GM12878 (cell line): Measurements from ENCODE around the gene PDZD7. TPM values are rescaled to one million over a fixed set of nuclear protein-coding genes. Genes with fewer than 3 reads are reported as not detected.
A peak's percentile ranks its signal among the peaks of the same experiment; 100 is the strongest.

ENCODE experiments used
- BACH1 ChIP-seq: fragments of 450-650 bp; IDR thresholded peaks from 2 replicates; pipeline ENCODE4 v1.6.1; 2017; ENCODE audit warnings: mild to moderate bottlenecking, borderline replicate concordance
- DPF2 ChIP-seq: fragments of 450-650 bp; IDR thresholded peaks from 2 replicates; pipeline ENCODE4 v1.6.1; 2017; ENCODE audit warnings: mild to moderate bottlenecking
- EED ChIP-seq: sonication (generic); IDR thresholded peaks from 2 replicates; pipeline ENCODE4 v1.6.1; 2016; ENCODE audit warnings: antibody characterized with exemption, low read depth
- EGR1 ChIP-seq, 2 experiments: IDR thresholded peaks; 1 replicate in 1 of 2; 2 replicates in 1 of 2; pipeline ENCODE4 v1.6.1; 2011 to 2012; ENCODE audit warnings: low read depth in 2 of 2, low read length in 2 of 2, borderline replicate concordance in 1 of 2, mild to moderate bottlenecking in 1 of 2, moderate library complexity in 1 of 2
- EP300 ChIP-seq, 2 experiments: fragments of 150-350 bp in 1 of 2; IDR thresholded peaks; 2 replicates each; pipeline ENCODE4 v1.6.1; 2011 to 2012; ENCODE audit warnings: low read depth in 2 of 2, low read length in 2 of 2, borderline replicate concordance in 1 of 2, improper control_type of control experiment in 1 of 2, inconsistent platforms in 1 of 2; ENCODE audit not compliant: control insufficient read depth in 1 of 2
- ESRRA ChIP-seq: IDR thresholded peaks from 2 replicates; pipeline ENCODE4 v1.6.1; 2012; ENCODE audit warnings: mild to moderate bottlenecking, low read length, improper control_type of control experiment
- GABPA ChIP-seq: IDR thresholded peaks from 2 replicates; pipeline ENCODE4 v1.6.1; 2014; ENCODE audit warnings: antibody characterized with exemption, low read depth, mild to moderate bottlenecking, inconsistent platforms
- KDM1A ChIP-seq: fragments of 200-600 bp; sonication (generic); IDR thresholded peaks from 2 replicates; pipeline ENCODE4 v1.6.1; 2016; ENCODE audit warnings: borderline replicate concordance
- MEF2B ChIP-seq: fragments of 450-650 bp; IDR thresholded peaks from 2 replicates; pipeline ENCODE4 v1.6.1; 2018; ENCODE audit warnings: mild to moderate bottlenecking, moderate library complexity; ENCODE audit not compliant: partially characterized antibody, poor library complexity, severe bottlenecking
- MTA3 ChIP-seq: IDR thresholded peaks from 2 replicates; pipeline ENCODE4 v1.6.1; 2012; ENCODE audit warnings: low read length, inconsistent platforms, borderline replicate concordance
- NFXL1 ChIP-seq: fragments of 450-650 bp; IDR thresholded peaks from 2 replicates; pipeline ENCODE4 v1.6.1; 2017; ENCODE audit warnings: antibody characterized with exemption, mild to moderate bottlenecking, borderline replicate concordance
- NFYA ChIP-seq: IDR thresholded peaks from 2 replicates; pipeline ENCODE4 v1.6.1; 2011; ENCODE audit warnings: low read depth, mild to moderate bottlenecking, low read length, improper control_type of control experiment, borderline replicate concordance
- NFYB ChIP-seq: IDR thresholded peaks from 2 replicates; pipeline ENCODE4 v1.6.1; 2011; ENCODE audit warnings: low read depth, mild to moderate bottlenecking, low read length, improper control_type of control experiment, moderate library complexity; ENCODE audit not compliant: insufficient read depth
- NR2C1 ChIP-seq: fragments of 450-650 bp; IDR thresholded peaks from 2 replicates; pipeline ENCODE4 v1.6.1; 2017; ENCODE audit warnings: antibody characterized with exemption, mild to moderate bottlenecking, moderate library complexity
- PBX3 ChIP-seq: IDR thresholded peaks from 2 replicates; pipeline ENCODE4 v1.6.1; 2011; ENCODE audit warnings: mild to moderate bottlenecking, low read depth, low read length, moderate library complexity; ENCODE audit not compliant: insufficient replicate concordance
- POU2F2 ChIP-seq: IDR thresholded peaks from 3 replicates; pipeline ENCODE4 v1.6.1; 2011; ENCODE audit warnings: low read depth, mild to moderate bottlenecking, low read length, borderline replicate concordance
- RB1 ChIP-seq: fragments of 450-650 bp; formaldehyde crosslinking; IDR thresholded peaks from 2 replicates; pipeline ENCODE4 v1.6.1; 2017; ENCODE audit warnings: mild to moderate bottlenecking, borderline replicate concordance
- RBBP5 ChIP-seq: fragments of 200-600 bp; sonication (generic); conservative IDR thresholded peaks from 2 replicates; pipeline ENCODE4 v1.6.1; 2016
- RELA ChIP-seq: fragments of 450-650 bp; IDR thresholded peaks from 2 replicates; pipeline ENCODE4 v1.8.0; 2014; ENCODE audit warnings: borderline replicate concordance; ENCODE audit not compliant: partially characterized antibody
- SIX5 ChIP-seq: IDR thresholded peaks from 2 replicates; pipeline ENCODE4 v1.6.1; 2011; ENCODE audit warnings: mild to moderate bottlenecking, low read depth, low read length, moderate library complexity; ENCODE audit not compliant: severe bottlenecking
- SP1 ChIP-seq: IDR thresholded peaks from one replicate; pipeline ENCODE4 v1.6.1; 2011; ENCODE audit warnings: low read depth, low read length
- WRNIP1 ChIP-seq: IDR thresholded peaks from 2 replicates; pipeline ENCODE4 v1.6.1; 2011; ENCODE audit warnings: low read depth, low read length, improper control_type of control experiment, borderline replicate concordance
- polyA plus RNA-seq, 11 experiments: library from polyadenylated mRNA; depleted of rRNA in 4 of 11; unstranded in 6 of 11; stranded (reverse) in 5 of 11; fragments of >200 nt; fragmentation: Nextera tagmentation in 4 of 11; fragmentation: Illumina TruSeq in 1 of 11; extraction: Ambion mirVana in 4 of 11; extraction: Trizol in 1 of 11; gene quantifications; 1 replicate in 1 of 11; 2 replicates in 10 of 11; pipeline versions ENCODE4 v1.2.1 to v1.2.3, GENCODE V29; 2011 to 2016; ENCODE audit warnings: inconsistent platforms in 2 of 11, missing spikeins in 2 of 11, low read depth in 1 of 11
- total RNA-seq, 4 experiments: library from RNA; depleted of rRNA in 3 of 4; stranded (reverse); fragments of >200 nt in 3 of 4; fragmentation: Illumina TruSeq in 1 of 4; extraction: Trizol in 1 of 4; gene quantifications; 2 replicates each; pipeline versions ENCODE4 v1.2.1 to v1.2.3, GENCODE V29; 2013 to 2021
- TF ChIP-seq, protein P1 (sequence below): fragments of 450-650 bp; IDR thresholded peaks from 2 replicates; pipeline ENCODE4 v1.6.1; 2017; ENCODE audit warnings: mild to moderate bottlenecking, moderate library complexity
- TF ChIP-seq, protein P2 (sequence below): IDR thresholded peaks from 2 replicates; pipeline ENCODE4 v1.6.1; 2011; ENCODE audit warnings: borderline replicate concordance, low read depth, mild to moderate bottlenecking, moderate library complexity, mixed read lengths, low read length; ENCODE audit not compliant: insufficient read depth; ENCODE audit errors: extremely low read length

The PDZD7 gene
- total and polyA plus RNA-seq, 10 of the 15 experiments (the other 5 are each of a cell fraction or from before 2014, with no cell fraction given): 0.01 to 0.20 (median 0.03) TPM; not detected in 7

DNA sequence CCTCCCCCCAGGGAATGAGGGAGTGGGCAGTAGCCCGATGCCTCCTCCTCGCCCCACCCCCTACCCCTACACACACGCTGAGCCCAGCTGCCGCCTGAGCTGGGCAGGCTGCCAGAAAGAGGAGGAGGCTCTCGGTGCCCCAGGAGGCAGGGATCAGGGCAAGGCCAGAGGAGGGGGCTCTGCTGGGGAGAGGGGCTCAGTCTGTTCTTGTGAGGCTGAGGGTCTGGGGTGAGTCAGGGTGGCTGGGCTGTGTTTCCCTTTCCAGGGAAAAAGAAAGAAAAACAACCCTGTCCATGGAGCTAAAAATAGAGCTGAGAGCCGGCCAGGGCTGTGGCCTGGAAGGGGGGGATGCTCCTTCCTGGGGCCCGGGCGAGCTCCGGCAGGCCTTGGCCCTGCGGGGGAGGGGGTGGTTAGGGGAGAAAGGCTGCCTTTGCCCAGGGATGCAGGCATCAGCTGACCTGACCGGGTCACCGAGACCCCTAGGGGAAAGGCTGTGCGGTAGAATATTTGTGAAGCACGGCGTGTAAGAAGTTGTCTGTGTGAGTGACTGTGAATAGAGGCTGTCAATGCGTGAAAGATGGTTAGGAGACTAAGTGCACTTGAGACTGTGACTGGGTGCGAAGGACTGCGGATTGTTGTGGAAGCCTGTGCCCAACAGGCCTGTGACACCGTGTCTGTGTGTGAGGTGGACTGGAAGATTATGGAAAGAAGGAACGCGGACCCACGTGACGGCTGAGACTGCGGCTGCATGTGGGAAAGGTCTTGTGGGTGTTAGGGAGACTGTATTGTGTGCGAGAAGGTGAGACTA, 32.5 kb downstream of the PDZD7 start (continued):
- TF ChIP-seq RB1 (no peak), WRNIP1 (no peak), EP300 (IDR thresholded peaks at IDR 0.05; ENCODE audit: borderline replicate concordance in 1 of 2, control insufficient read depth in 1 of 2, low read depth in 2 of 2, low read length in 2 of 2) (no peak), EED (peak; percentile 6; the same call in 1 of the 2 replicates), MTA3 (no peak), EGR1 (IDR thresholded peaks at IDR 0.05; ENCODE audit: borderline replicate concordance in 1 of 2, low read depth in 2 of 2, low read length in 2 of 2) (peak in 1 of 2 experiments; percentile 45; a peak in 1 of 3 replicates), ESRRA (no peak), SIX5 (no peak), DPF2 (no peak), POU2F2 (no peak), GABPA (no peak), MEF2B (peak; percentile 70), PBX3 (no peak), NFYA (no peak), SP1 (no peak), NFXL1 (no peak), KDM1A (no peak), BACH1 (peak; percentile 19; the same call in 1 of the 2 replicates), RELA (no peak), RBBP5 (no peak), NFYB (no peak), NR2C1 (no peak)
- TF ChIP-seq, protein P1, sequence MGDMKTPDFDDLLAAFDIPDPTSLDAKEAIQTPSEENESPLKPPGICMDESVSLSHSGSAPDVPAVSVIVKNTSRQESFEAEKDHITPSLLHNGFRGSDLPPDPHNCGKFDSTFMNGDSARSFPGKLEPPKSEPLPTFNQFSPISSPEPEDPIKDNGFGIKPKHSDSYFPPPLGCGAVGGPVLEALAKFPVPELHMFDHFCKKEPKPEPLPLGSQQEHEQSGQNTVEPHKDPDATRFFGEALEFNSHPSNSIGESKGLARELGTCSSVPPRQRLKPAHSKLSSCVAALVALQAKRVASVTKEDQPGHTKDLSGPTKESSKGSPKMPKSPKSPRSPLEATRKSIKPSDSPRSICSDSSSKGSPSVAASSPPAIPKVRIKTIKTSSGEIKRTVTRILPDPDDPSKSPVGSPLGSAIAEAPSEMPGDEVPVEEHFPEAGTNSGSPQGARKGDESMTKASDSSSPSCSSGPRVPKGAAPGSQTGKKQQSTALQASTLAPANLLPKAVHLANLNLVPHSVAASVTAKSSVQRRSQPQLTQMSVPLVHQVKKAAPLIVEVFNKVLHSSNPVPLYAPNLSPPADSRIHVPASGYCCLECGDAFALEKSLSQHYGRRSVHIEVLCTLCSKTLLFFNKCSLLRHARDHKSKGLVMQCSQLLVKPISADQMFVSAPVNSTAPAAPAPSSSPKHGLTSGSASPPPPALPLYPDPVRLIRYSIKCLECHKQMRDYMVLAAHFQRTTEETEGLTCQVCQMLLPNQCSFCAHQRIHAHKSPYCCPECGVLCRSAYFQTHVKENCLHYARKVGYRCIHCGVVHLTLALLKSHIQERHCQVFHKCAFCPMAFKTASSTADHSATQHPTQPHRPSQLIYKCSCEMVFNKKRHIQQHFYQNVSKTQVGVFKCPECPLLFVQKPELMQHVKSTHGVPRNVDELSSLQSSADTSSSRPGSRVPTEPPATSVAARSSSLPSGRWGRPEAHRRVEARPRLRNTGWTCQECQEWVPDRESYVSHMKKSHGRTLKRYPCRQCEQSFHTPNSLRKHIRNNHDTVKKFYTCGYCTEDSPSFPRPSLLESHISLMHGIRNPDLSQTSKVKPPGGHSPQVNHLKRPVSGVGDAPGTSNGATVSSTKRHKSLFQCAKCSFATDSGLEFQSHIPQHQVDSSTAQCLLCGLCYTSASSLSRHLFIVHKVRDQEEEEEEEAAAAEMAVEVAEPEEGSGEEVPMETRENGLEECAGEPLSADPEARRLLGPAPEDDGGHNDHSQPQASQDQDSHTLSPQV: no peak
- TF ChIP-seq, protein P2, sequence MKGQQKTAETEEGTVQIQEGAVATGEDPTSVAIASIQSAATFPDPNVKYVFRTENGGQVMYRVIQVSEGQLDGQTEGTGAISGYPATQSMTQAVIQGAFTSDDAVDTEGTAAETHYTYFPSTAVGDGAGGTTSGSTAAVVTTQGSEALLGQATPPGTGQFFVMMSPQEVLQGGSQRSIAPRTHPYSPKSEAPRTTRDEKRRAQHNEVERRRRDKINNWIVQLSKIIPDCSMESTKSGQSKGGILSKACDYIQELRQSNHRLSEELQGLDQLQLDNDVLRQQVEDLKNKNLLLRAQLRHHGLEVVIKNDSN: peak; percentile 16
